HCT116 (cell line): ENCODE measurements around the gene SP140L. TPM values are rescaled to one million over a fixed set of nuclear protein-coding genes. Genes with fewer than 3 reads are reported as not detected.

ENCODE experiments used
- ATAC-seq: fragments of 200-7000 bp; cut with Tn5 transposase; 2 replicates; pipeline ENCODE4 v1.9.1; 2020; ENCODE audit warnings: mild to moderate bottlenecking, moderate library complexity
- BruUV-seq: library from RNA; stranded (reverse); fragments of 400-500 nt; replicated peaks from 2 replicates; lab custom pipeline; 2021; lab: Mats Ljungman, UMichigan
- CTCF ChIA-PET: fragments of 300-600 bp; sonication (Branson Sonifier 250); formaldehyde crosslinking; loops from one replicate; lab custom pipeline; 2021; ENCODE audit warnings: antibody characterized with exemption; lab: Charles Lee
- POLR2A ChIA-PET: fragments of 300-600, 350-600 bp; sonication (Branson Sonifier 250); formaldehyde crosslinking; loops from one replicate; lab custom pipeline; 2021; ENCODE audit warnings: antibody characterized with exemption; lab: Charles Lee
- RAD21 ChIA-PET, 2 experiments: fragments of 300-600 bp; sonication (Branson Sonifier 250); formaldehyde crosslinking; loops; one replicate each; lab custom pipeline; 2023; ENCODE audit warnings: low total read pairs in 2 of 2; ENCODE audit not compliant: uncharacterized antibody in 2 of 2, unreplicated experiment in 2 of 2, low non-redundant PET in 1 of 2; lab: Charles Lee
- DNase-seq: peaks from one replicate; pipeline ENCODE4 v3.0.0-alpha.2; 2010; ENCODE audit warnings: low read depth, low spot score
- H2AFZ ChIP-seq: fragments of 200-600 bp; shearing (Covaris generic), sonication (generic); 2 replicates; pipeline ENCODE4 v1.6.1; 2017; ENCODE audit warnings: low read depth, mixed run types, mixed read lengths, antibody characterized with exemption, low read length; ENCODE audit not compliant: poor library complexity, severe bottlenecking
- H3K27ac ChIP-seq: 2 replicates; pipeline ENCODE4 v1.5.1; 2012; ENCODE audit warnings: low read depth, low read length
- H3K27me3 ChIP-seq: fragments of 200-600 bp; sonication (generic); 2 replicates; pipeline ENCODE4 v1.6.1; 2016; ENCODE audit warnings: mixed run types, low read length, mixed read lengths; ENCODE audit not compliant: insufficient read depth
- H3K36me3 ChIP-seq, 2 experiments: fragments of 200-500 bp in 1 of 2; fragments of 200-600 bp in 1 of 2; sonication (Bioruptor generic) in 1 of 2; sonication (generic) in 1 of 2; 2 replicates each; pipeline versions ENCODE4 v1.5.1 to v1.6.1; 2014 to 2016; ENCODE audit warnings: low read length in 2 of 2, inconsistent platforms in 1 of 2, mixed read lengths in 1 of 2, mixed run types in 1 of 2; ENCODE audit not compliant: insufficient read depth in 2 of 2, control insufficient read depth in 1 of 2
- H3K4me1 ChIP-seq, 2 experiments: fragments of 200-600 bp in 1 of 2; sonication (generic) in 1 of 2; 2 replicates each; pipeline versions ENCODE4 v1.5.1 to v1.6.1; 2012 to 2017; ENCODE audit warnings: low read length in 2 of 2, inconsistent platforms in 1 of 2, mild to moderate bottlenecking in 1 of 2, mixed read lengths in 1 of 2, mixed run types in 1 of 2, moderate library complexity in 1 of 2; ENCODE audit not compliant: insufficient read depth in 2 of 2, control insufficient read depth in 1 of 2
- H3K4me2 ChIP-seq: fragments of 200-600 bp; sonication (generic); 2 replicates; pipeline ENCODE4 v1.6.1; 2017; ENCODE audit warnings: mixed run types, low read length, mixed read lengths
- H3K4me3 ChIP-seq, 2 experiments: fragments of 200-600 bp in 1 of 2; sonication (generic) in 1 of 2; replicated peaks in 1 of 2; 2 replicates each; pipeline ENCODE4 v1.5.1; 2011 to 2016; ENCODE audit warnings: low read length in 2 of 2, control low read depth in 1 of 2, low read depth in 1 of 2, mild to moderate bottlenecking in 1 of 2, mixed read lengths in 1 of 2, mixed run types in 1 of 2
- H3K79me2 ChIP-seq: fragments of 200-600 bp; sonication (generic); 2 replicates; pipeline ENCODE4 v1.6.1; 2017; ENCODE audit warnings: mild to moderate bottlenecking, mixed run types, low read length, moderate library complexity, mixed read lengths; ENCODE audit not compliant: insufficient read depth
- H3K9ac ChIP-seq: fragments of 200-600 bp; sonication (generic); 2 replicates; pipeline ENCODE4 v1.6.1; 2016; ENCODE audit warnings: low read length, mixed read lengths
- H3K9me2 ChIP-seq: fragments of 200-600 bp; sonication (generic), shearing (Covaris generic); 2 replicates; pipeline ENCODE4 v1.6.1; 2017; ENCODE audit warnings: mixed run types, mild to moderate bottlenecking, moderate library complexity; ENCODE audit not compliant: insufficient read depth
- H3K9me3 ChIP-seq, 2 experiments: fragments of 200-500 bp in 1 of 2; fragments of 200-600 bp in 1 of 2; sonication (Bioruptor generic) in 1 of 2; sonication (generic) in 1 of 2; 2 replicates each; pipeline ENCODE4 v1.6.1; 2014 to 2017; ENCODE audit warnings: low read length in 2 of 2, mixed read lengths in 2 of 2, inconsistent platforms in 1 of 2, low read depth in 1 of 2, mild to moderate bottlenecking in 1 of 2, mixed run types in 1 of 2, moderate library complexity in 1 of 2; ENCODE audit not compliant: control insufficient read depth in 1 of 2, insufficient read depth in 1 of 2
- H4K20me1 ChIP-seq: fragments of 200-600 bp; sonication (generic), shearing (Covaris generic); 2 replicates; pipeline ENCODE4 v1.6.1; 2017; ENCODE audit warnings: mixed run types, mild to moderate bottlenecking, moderate library complexity; ENCODE audit not compliant: insufficient read depth
- CBX3 ChIP-seq: IDR thresholded peaks from 2 replicates; pipeline ENCODE4 v1.6.1; 2012; ENCODE audit warnings: low read depth
- CEBPB ChIP-seq: IDR thresholded peaks from 2 replicates; pipeline ENCODE4 v1.6.1; 2012; ENCODE audit warnings: low read depth
- EGR1 ChIP-seq: IDR thresholded peaks from 2 replicates; pipeline ENCODE4 v1.6.1; 2012; ENCODE audit warnings: low read depth
- ELF1 ChIP-seq: IDR thresholded peaks from 2 replicates; pipeline ENCODE4 v1.6.1; 2012; ENCODE audit warnings: low read depth, borderline replicate concordance
- EZH2 ChIP-seq: fragments of 200-600 bp; sonication (generic); IDR thresholded peaks from 2 replicates; pipeline ENCODE4 v1.6.1; 2017; ENCODE audit warnings: antibody characterized with exemption, mixed run types
- EZH2phosphoT487 ChIP-seq: fragments of 200-600 bp; IDR thresholded peaks from 2 replicates; pipeline ENCODE4 v1.6.1; 2018; ENCODE audit warnings: antibody characterized with exemption, borderline replicate concordance
- POLR2A ChIP-seq: IDR thresholded peaks from 2 replicates; pipeline ENCODE4 v1.7.0; 2011; ENCODE audit warnings: borderline replicate concordance; ENCODE audit not compliant: insufficient read depth, insufficient read length; ENCODE audit errors: extremely low read depth
- RAD21 ChIP-seq: IDR thresholded peaks from 2 replicates; pipeline ENCODE4 v1.6.1; 2012; ENCODE audit warnings: low read depth, mild to moderate bottlenecking
- SIN3A ChIP-seq: IDR thresholded peaks from 2 replicates; pipeline ENCODE4 v1.6.1; 2012; ENCODE audit warnings: low read depth
- SP1 ChIP-seq: IDR thresholded peaks from 2 replicates; pipeline ENCODE4 v1.6.1; 2012; ENCODE audit warnings: low read depth
- TCF7L2 ChIP-seq: IDR thresholded peaks from 2 replicates; pipeline ENCODE4 v1.7.0; 2011; ENCODE audit warnings: borderline replicate concordance, inconsistent platforms; ENCODE audit not compliant: insufficient read depth, insufficient read length; ENCODE audit errors: extremely low read depth
- ZFX ChIP-seq: fragments of 450-650 bp; IDR thresholded peaks from 2 replicates; pipeline ENCODE4 v1.6.1; 2017
- intact Hi-C: fragments of 100-400 bp; cut with micrococcal nuclease; formaldehyde crosslinking; loops from 2 replicates; pipeline ENCODE4 v1.10.0; 2022
- total RNA-seq: library from RNA; stranded (reverse); gene quantifications from one replicate; pipeline ENCODE4 v1.2.1, GENCODE V29; 2021; ENCODE audit not compliant: unreplicated experiment
- TF ChIP-seq, protein P1 (sequence below): IDR thresholded peaks from 2 replicates; pipeline ENCODE4 v1.6.1; 2012
- TF ChIP-seq, protein P2 (sequence below): IDR thresholded peaks from 2 replicates; pipeline ENCODE4 v1.6.1; 2011; ENCODE audit warnings: mild to moderate bottlenecking, low read length, moderate library complexity; ENCODE audit not compliant: insufficient replicate concordance; ENCODE audit errors: extremely low read depth
- TF ChIP-seq, protein P3 (sequence below): IDR thresholded peaks from 2 replicates; pipeline ENCODE4 v1.6.1; 2012
- TF ChIP-seq, protein P4 (sequence below): IDR thresholded peaks from 2 replicates; pipeline ENCODE4 v1.6.1; 2012; ENCODE audit warnings: low read depth

SP140L gene
- total RNA-seq, 1 experiment from 2014 or later = 28.9 TPM

DNA sequence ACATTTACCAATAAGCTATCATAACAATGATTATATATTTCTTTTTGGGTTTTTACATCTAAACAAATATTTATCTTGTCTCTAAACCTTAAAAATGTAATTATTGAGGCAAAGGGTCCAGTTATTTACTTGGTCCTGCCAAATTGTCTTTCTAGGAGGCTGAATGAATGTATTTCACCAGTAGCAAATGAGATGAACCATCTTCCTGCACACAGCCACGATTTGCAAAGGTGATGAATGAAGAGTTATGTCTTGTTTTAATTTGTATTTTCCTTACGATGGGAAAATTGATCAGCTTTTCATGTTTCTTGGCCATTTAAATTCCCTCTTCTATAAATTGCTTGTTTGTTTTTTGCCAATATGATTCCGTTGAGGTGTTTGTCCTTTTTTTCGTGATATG is 90.4 kb downstream of the SP140L start:
- no peak for TF ChIP-seq SIN3A
- TF ChIP-seq EZH2phosphoT487 = no peak
- TF ChIP-seq TCF7L2 = no peak
- no peak for TF ChIP-seq RAD21
- no peak for TF ChIP-seq EZH2
- TF ChIP-seq ELF1 = no peak
- TF ChIP-seq CBX3 = no peak
- no peak for TF ChIP-seq CEBPB
- TF ChIP-seq, all 23 proteins: peak for 0
- ATAC-seq = no peak
- ChIA-PET RAD21 (no interaction called here), POLR2A (no interaction called here), CTCF (no interaction called here)
- Histone ChIP-seq H2AFZ (no peak overlapping the region), H3K9me3 (no peaks in the 10 kb centered on the region), H3K9ac (no peak overlapping the region), H4K20me1 (no peaks in the 10 kb centered on the region), H3K9me2 (no peaks in the 10 kb centered on the region), H3K4me1 (peaks cover 8 to 30% of the 10 kb centered on the region in 2 experiments; a peak in 3 of 4 replicates), H3K27ac (no peak overlapping the region), H3K4me2 (peak overlapping the region; percentile 95), H3K36me3 (no peaks in the 10 kb centered on the region), H3K4me3 (no peak overlapping the region), H3K27me3 (no peaks in the 10 kb centered on the region), H3K79me2 (peaks cover 21% of the 10 kb centered on the region)
- BruUV-seq = no TSS peak
- DNase-seq = no peak
- intact Hi-C loops = loop anchor here (10.0 kb wide), 1 partner anchor 377 kb away; no protein-coding TSS in a partner anchor

DNA sequence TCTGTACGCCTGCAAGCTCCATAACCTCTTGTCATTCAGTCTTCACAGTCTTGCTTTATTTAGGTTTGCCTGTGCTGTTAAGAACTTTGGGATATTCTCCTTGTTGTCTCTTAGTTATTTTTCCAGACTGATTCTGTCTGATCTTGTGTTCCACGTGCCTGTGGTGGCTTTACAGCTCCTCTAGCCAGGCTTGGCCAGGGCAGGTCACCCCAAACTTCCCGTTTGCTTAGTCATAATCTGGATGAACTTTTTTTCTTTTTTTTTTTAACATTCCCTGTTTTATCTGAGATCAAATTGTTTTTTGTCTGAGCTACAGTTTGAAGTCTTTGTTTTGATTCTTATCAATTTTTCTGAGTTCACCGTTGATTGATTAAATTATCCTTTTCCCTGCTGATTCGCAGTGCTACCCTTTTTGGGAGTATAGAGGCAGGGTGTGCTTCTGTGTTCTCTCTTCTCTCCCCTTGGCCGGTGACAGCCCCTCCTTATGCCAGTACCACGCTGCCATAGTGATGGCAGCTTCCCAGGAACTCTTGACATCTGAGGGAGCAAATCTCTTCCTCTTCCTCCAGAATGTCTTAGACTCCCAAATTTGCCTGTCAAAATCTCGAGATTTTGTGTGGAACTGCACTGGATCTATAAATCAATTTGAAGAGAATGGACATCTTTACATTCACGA is 91.5 kb downstream of the SP140L start:
- Histone ChIP-seq H3K9me3 (no peaks in the 10 kb centered on the region), H3K36me3 (no peaks in the 10 kb centered on the region; a peak in 1 of 4 replicates), H3K9ac (no peak overlapping the region), H4K20me1 (no peaks in the 10 kb centered on the region), H3K9me2 (no peaks in the 10 kb centered on the region), H3K4me1 (peaks cover 8 to 26% of the 10 kb centered on the region in 2 experiments; a peak in 3 of 4 replicates), H3K4me3 (no peak overlapping the region), H2AFZ (no peak overlapping the region), H3K27ac (no peak overlapping the region), H3K79me2 (peaks cover 22% of the 10 kb centered on the region), H3K27me3 (no peaks in the 10 kb centered on the region), H3K4me2 (peak overlapping the region; percentile 54)
- POLR2A ChIA-PET = no interaction called here
- RAD21 ChIA-PET = no interaction called here
- no TSS peak for BruUV-seq
- no peak for DNase-seq
- CTCF ChIA-PET = no interaction called here
- intact Hi-C loops = loop anchor here (10.0 kb wide), 1 partner anchor 376 kb away; no protein-coding TSS in a partner anchor
- no peak for ATAC-seq
- TF ChIP-seq POLR2A (no peak), EGR1 (no peak), ZFX (no peak), CEBPB (no peak), SP1 (no peak)
- TF ChIP-seq, protein P1, sequence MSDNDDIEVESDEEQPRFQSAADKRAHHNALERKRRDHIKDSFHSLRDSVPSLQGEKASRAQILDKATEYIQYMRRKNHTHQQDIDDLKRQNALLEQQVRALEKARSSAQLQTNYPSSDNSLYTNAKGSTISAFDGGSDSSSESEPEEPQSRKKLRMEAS = no peak
- TF ChIP-seq, protein P2, sequence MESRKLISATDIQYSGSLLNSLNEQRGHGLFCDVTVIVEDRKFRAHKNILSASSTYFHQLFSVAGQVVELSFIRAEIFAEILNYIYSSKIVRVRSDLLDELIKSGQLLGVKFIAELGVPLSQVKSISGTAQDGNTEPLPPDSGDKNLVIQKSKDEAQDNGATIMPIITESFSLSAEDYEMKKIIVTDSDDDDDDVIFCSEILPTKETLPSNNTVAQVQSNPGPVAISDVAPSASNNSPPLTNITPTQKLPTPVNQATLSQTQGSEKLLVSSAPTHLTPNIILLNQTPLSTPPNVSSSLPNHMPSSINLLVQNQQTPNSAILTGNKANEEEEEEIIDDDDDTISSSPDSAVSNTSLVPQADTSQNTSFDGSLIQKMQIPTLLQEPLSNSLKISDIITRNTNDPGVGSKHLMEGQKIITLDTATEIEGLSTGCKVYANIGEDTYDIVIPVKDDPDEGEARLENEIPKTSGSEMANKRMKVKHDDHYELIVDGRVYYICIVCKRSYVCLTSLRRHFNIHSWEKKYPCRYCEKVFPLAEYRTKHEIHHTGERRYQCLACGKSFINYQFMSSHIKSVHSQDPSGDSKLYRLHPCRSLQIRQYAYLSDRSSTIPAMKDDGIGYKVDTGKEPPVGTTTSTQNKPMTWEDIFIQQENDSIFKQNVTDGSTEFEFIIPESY = no peak
- TF ChIP-seq, protein P3, sequence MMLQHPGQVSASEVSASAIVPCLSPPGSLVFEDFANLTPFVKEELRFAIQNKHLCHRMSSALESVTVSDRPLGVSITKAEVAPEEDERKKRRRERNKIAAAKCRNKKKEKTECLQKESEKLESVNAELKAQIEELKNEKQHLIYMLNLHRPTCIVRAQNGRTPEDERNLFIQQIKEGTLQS = no peak
- TF ChIP-seq, protein P4, sequence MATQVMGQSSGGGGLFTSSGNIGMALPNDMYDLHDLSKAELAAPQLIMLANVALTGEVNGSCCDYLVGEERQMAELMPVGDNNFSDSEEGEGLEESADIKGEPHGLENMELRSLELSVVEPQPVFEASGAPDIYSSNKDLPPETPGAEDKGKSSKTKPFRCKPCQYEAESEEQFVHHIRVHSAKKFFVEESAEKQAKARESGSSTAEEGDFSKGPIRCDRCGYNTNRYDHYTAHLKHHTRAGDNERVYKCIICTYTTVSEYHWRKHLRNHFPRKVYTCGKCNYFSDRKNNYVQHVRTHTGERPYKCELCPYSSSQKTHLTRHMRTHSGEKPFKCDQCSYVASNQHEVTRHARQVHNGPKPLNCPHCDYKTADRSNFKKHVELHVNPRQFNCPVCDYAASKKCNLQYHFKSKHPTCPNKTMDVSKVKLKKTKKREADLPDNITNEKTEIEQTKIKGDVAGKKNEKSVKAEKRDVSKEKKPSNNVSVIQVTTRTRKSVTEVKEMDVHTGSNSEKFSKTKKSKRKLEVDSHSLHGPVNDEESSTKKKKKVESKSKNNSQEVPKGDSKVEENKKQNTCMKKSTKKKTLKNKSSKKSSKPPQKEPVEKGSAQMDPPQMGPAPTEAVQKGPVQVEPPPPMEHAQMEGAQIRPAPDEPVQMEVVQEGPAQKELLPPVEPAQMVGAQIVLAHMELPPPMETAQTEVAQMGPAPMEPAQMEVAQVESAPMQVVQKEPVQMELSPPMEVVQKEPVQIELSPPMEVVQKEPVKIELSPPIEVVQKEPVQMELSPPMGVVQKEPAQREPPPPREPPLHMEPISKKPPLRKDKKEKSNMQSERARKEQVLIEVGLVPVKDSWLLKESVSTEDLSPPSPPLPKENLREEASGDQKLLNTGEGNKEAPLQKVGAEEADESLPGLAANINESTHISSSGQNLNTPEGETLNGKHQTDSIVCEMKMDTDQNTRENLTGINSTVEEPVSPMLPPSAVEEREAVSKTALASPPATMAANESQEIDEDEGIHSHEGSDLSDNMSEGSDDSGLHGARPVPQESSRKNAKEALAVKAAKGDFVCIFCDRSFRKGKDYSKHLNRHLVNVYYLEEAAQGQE = no peak
